Caki2 (cell line): Measurements from ENCODE around the gene NDOR1. TPM values are rescaled to one million over a fixed set of nuclear protein-coding genes. Genes with fewer than 3 reads are reported as not detected.
"Not testable (repeated sequence)": the region's sequence is repeated elsewhere in the genome, so short reads cannot be mapped to it uniquely, and the experiment has no call there.

Experiments used
- DNase-seq: peaks from one replicate; pipeline ENCODE4 v3.0.0-alpha.2; 2015; ENCODE audit warnings: low read depth
- in situ Hi-C: cut with HindIII; loops from 2 replicates; pipeline ENCODE4 v1.10.0; 2016; ENCODE audit warnings: low sequenced_read_pairs, low pct_unique_long_range_greater_than_20kb, mixed read lengths
- total RNA-seq: library from RNA; depleted of rRNA; stranded (reverse); fragments of >200 nt; shearing (Covaris generic); gene quantifications from 2 replicates; pipeline ENCODE4 v1.2.3, GENCODE V29; 2014; ENCODE audit warnings: low replicate concordance; rRNA removed

Gene NDOR1
- total RNA-seq, 1 experiment from 2014 or later: 8.1 TPM

DNA sequence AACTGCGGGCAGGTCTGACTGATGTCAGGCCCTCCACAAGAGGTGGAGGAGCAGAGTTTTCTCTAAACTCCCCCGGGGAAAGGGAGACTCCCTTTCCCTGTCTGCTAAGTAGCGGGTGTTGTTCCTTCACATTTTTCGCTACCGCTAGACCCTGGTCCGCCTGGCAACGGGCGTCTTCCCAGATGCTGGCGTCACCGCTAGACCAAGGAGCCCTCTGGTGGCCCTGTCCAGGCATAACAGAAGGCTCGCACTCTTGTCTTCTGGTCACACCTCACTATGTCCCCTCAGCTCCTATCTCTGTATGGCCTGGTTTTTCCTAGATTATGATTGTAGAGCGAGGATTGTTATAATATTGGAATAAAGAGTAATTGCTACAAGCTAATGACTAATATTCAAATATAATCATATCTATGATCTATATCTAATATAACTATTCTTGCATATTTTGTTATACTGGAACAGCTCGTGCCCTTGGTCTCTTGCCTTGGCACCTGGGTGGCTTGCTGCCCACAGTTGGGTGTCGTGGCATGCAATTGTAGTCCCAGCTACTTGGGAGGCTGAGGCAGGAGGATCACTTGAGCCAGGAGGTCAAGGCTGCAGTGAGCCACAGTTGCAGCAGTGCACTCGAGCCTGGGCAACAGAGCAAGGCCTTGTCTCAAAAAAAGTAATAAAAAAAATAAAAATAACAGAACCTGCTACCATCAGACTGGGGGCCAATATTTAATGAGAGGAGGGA lies 56.8 kb downstream of the NDOR1 start:
- in situ Hi-C loops: not testable (repeated sequence)

DNA sequence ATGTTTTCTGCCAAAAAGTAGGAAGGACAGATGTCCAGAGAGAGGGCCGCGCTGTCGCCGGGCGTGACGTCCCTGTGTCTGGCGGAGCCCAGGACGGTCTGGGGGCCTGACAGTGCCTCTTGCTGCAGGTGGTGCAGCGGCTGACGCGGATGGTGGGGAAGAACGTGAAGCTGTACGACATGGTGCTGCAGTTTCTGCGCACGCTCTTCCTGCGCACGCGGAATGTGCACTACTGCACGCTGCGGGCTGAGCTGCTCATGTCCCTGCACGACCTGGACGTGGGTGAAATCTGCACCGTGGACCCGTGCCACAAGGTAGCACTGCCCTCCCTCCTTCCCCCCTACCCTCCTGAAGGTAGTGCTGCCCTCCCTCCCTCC lies 57.4 kb downstream of the NDOR1 start:
- no peak for DNase-seq
- in situ Hi-C loops: no loop called here

More for the DNA sequence above, 56.8 kb downstream of the NDOR1 start:
- DNase-seq: not testable (repeated sequence)

DNA sequence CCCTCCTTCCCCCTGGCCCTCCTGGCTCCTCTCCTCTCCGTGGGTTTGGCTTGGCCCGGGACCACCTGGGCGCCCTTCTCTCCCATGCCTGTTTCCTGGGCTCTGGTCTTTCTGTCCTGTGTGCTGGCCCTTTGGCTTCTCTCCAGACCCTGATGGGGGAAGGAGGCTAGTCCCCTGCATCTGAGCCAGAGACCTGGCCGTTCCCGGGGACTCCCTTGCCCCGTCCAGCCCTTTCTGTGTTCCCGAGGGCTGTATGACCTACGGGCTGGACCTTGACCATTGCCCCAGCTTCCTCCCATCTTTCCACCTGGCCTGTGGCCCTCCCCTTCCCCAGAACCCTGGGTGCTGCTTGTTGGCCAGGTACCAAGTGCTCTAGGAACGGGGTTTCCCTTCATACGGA lies 58.0 kb downstream of the NDOR1 start:
- in situ Hi-C loops: no loop called here
- DNase-seq: no peak

DNA sequence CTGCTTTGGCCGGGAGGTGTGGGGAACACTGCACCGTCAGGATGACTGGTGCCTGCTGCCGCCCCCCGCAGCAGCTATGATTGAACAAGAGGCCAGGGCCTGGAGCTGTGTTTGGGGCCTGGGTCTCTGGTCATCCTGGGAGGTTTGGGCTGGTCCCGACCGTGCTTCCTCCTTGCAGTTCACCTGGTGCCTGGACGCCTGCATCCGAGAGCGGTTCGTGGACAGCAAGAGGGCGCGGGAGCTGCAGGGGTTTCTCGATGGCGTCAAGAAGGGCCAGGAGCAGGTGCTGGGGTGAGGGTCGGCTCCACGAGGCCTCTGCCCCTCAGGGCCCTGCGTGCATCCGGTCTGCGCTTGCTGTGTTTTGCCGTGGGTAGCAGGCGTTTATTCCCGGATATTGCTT lies 58.6 kb downstream of the NDOR1 start:
- no peak for DNase-seq
- in situ Hi-C loops: no loop called here

DNA sequence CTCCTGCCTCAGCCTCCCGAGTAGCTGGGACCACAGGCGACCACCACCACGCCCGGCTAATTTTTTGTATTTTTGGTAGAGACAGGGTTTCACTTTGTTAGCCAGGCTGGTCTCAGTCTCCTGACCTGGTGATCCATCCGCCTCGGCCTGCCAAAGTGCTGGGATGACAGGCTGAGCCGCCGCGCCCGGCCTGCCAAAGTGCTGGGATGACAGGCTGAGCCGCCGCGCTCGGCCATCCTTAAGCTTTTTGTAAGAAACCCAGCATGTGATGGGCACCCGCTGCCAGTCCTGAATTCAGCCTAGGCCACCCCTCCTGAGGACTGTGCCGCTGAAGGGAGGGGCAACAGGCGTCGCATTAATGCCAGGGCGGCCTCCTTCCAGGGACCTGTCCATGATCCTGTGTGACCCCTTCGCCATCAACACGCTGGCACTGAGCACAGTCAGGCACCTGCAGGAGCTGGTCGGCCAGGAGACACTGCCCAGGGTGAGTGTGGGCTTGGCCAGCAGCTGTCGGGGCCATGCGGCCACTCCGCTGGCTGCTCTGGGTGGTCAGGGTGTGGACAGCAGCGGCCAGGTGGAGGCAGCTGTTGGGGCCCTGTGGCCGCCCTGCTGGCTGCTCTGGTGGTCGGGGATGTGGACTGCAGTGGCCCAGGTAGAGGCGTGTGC lies 60.1 kb downstream of the NDOR1 start:
- in situ Hi-C loops: no loop called here

DNA sequence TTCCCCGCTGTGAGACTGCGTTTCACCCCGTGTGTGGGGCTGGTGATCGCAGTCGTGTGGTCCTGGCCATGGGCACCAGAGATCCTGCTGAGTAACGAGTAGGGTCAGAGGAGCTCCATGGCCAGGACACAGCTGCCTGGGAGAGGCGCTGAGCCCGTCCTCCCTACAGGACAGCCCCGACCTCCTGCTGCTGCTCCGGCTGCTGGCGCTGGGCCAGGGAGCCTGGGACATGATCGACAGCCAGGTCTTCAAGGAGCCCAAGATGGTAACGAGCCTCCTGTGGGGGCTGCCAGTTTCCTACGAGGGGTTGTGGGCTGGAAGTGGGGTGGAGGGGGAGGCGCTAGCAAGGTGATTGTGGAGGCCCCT lies 60.6 kb downstream of the NDOR1 start:
- no peak for DNase-seq
- in situ Hi-C loops: no loop called here

More for the DNA sequence above, 60.1 kb downstream of the NDOR1 start:
- DNase-seq: no peak

Other genes with a start within 250 kb of the NDOR1 start
- not detected in 2 replicates for gene PTGDS, start 228.2 kb upstream of the NDOR1 start, total RNA-seq
- gene LCNL1, start 222.7 kb upstream of the NDOR1 start, total RNA-seq: not detected in 2 replicates
- gene PAXX, start 213.3 kb upstream of the NDOR1 start, total RNA-seq: 129 and 137 TPM in 2 replicates
- gene CLIC3, start 209.1 kb upstream of the NDOR1 start, total RNA-seq: not detected in 2 replicates
- gene ABCA2, start 177.5 kb upstream of the NDOR1 start, total RNA-seq: 19.0 and 23.5 TPM in 2 replicates
- not detected in 2 replicates for gene FUT7, start 173.6 kb upstream of the NDOR1 start, total RNA-seq
- gene NPDC1, start 159.5 kb upstream of the NDOR1 start, total RNA-seq: 31.8 and 45.1 TPM in 2 replicates
- not detected in 2 replicates for gene ENTPD2, start 151.6 kb upstream of the NDOR1 start, total RNA-seq
- 51.2 and 55.0 TPM in 2 replicates for gene SAPCD2, start 135.1 kb upstream of the NDOR1 start, total RNA-seq
- 2.1 and 2.3 TPM in 2 replicates for gene UAP1L1, start 128.2 kb upstream of the NDOR1 start, total RNA-seq
- 52.2 and 79.4 TPM in 2 replicates for gene MAN1B1, start 118.7 kb upstream of the NDOR1 start, total RNA-seq
- 118 and 163 TPM in 2 replicates for gene DPP7, start 91.0 kb upstream of the NDOR1 start, total RNA-seq
- not detected in 2 replicates for gene GRIN1, start 66.5 kb upstream of the NDOR1 start, total RNA-seq
- 1.8 and 3.0 TPM in 2 replicates for gene LRRC26, start 35.6 kb upstream of the NDOR1 start, total RNA-seq
- not detected in 2 replicates for gene TMEM210, start 33.6 kb upstream of the NDOR1 start, total RNA-seq
- gene ANAPC2, start 17.1 kb upstream of the NDOR1 start, total RNA-seq: 38.2 and 94.6 TPM in 2 replicates
- 163 and 166 TPM in 2 replicates for gene SSNA1, start 17.0 kb upstream of the NDOR1 start, total RNA-seq
- 13.9 and 15.2 TPM in 2 replicates for gene TPRN, start 5.0 kb upstream of the NDOR1 start, total RNA-seq
- 57.6 and 83.9 TPM in 2 replicates for gene TMEM203, start 52 bp upstream of the NDOR1 start, total RNA-seq
- gene RNF208, start 16.5 kb downstream of the NDOR1 start, total RNA-seq: not detected in 2 replicates
- 0.61 and 12.7 TPM in 2 replicates for gene CYSRT1, start 19.5 kb downstream of the NDOR1 start, total RNA-seq
- gene RNF224, start 21.8 kb downstream of the NDOR1 start, total RNA-seq: not detected in 2 replicates
- gene SLC34A3, start 25.2 kb downstream of the NDOR1 start, total RNA-seq: not detected in 2 replicates
- 909 and 1,000 TPM in 2 replicates for gene TUBB4B, start 35.6 kb downstream of the NDOR1 start, total RNA-seq
- not detected in 2 replicates for gene STPG3, start 45.6 kb downstream of the NDOR1 start, total RNA-seq
- 84.1 and 92.6 TPM in 2 replicates for gene NELFB, start 49.6 kb downstream of the NDOR1 start, total RNA-seq
- gene TOR4A, start 72.0 kb downstream of the NDOR1 start, total RNA-seq: 35.1 and 51.9 TPM in 2 replicates
- 0.17 and 2.0 TPM in 2 replicates for gene NRARP, start 96.6 kb downstream of the NDOR1 start, total RNA-seq
- gene EXD3, start 217.5 kb downstream of the NDOR1 start, total RNA-seq: 0.84 and 5.3 TPM in 2 replicates
- 5.1 and 5.5 TPM in 2 replicates for gene NOXA1, start 217.7 kb downstream of the NDOR1 start, total RNA-seq
- gene ENTPD8, start 235.7 kb downstream of the NDOR1 start, total RNA-seq: not detected in 2 replicates